Prostate gland (tissue), 2 donors: Measurements from ENCODE around the gene NEDD8.

Experiments
- POLR2A ChIP-seq: fragments of 450-650 bp; IDR thresholded peaks from one replicate; pipeline ENCODE4 v1.6.1; 2016; ENCODE audit warnings: antibody characterized with exemption, mild to moderate bottlenecking
- TF ChIP-seq, protein P1 (sequence below), 4 experiments: fragments of 200-600 bp in 2 of 4; fragments of 450-650 bp in 2 of 4; sonication (generic) in 2 of 4; IDR thresholded peaks; 1 replicate in 3 of 4; 2 replicates in 1 of 4; pipeline ENCODE4 v1.5.1; 2016 to 2019; ENCODE audit warnings: antibody characterized with exemption in 4 of 4, mild to moderate bottlenecking in 2 of 4, moderate library complexity in 2 of 4

DNA sequence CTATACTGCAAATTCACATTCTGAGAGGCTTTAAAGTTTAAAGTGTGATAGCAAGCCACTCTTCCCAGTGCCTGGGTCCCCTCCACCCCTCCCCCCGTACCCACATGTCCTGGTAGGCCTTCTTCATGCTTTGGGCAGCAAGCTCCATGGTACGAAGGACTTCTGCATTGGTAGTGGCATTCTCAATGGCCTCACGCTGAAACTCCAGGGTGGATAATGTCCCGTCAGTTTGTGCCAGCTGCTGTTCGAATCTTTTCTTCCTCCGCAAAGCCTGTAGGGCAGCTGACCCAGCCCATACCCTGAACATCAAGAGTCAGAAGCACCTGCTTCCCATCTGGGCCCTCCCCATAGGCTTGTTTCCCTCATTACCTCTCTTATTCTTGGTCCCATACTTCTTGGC is 20.9 kb downstream of the NEDD8 start:
- TF ChIP-seq, protein P1, sequence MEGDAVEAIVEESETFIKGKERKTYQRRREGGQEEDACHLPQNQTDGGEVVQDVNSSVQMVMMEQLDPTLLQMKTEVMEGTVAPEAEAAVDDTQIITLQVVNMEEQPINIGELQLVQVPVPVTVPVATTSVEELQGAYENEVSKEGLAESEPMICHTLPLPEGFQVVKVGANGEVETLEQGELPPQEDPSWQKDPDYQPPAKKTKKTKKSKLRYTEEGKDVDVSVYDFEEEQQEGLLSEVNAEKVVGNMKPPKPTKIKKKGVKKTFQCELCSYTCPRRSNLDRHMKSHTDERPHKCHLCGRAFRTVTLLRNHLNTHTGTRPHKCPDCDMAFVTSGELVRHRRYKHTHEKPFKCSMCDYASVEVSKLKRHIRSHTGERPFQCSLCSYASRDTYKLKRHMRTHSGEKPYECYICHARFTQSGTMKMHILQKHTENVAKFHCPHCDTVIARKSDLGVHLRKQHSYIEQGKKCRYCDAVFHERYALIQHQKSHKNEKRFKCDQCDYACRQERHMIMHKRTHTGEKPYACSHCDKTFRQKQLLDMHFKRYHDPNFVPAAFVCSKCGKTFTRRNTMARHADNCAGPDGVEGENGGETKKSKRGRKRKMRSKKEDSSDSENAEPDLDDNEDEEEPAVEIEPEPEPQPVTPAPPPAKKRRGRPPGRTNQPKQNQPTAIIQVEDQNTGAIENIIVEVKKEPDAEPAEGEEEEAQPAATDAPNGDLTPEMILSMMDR (IDR thresholded peaks at IDR 0.05) = no peak
- no peak for TF ChIP-seq POLR2A
